ENCODE data around the gene SCRN2.

SCRN2 gene

GRCh38 chr17:47802341-47803022 is 38.6 kb downstream of the SCRN2 start:
- DNase-seq: peak; percentile 44

- no peak for DNase-seq
These were observed 39.2 kb downstream of the SCRN2 start for GRCh38 chr17:47801906-47802305.

- DNase-seq: no peak
These were observed 39.8 kb downstream of the SCRN2 start for GRCh38 chr17:47801176-47801765.

- no peak for DNase-seq
These were observed 40.4 kb downstream of the SCRN2 start for GRCh38 chr17:47800686-47801085.

- no peak for DNase-seq
These were observed 43.3 kb downstream of the SCRN2 start for GRCh38 chr17:47797797-47798196.

GRCh38 chr17:47792979-47793378 is 48.1 kb downstream of the SCRN2 start:
- no peak for DNase-seq

GRCh38 chr17:47792457-47792856 is 48.6 kb downstream of the SCRN2 start:
- DNase-seq: no peak

GRCh38 chr17:47791025-47791424 is 50.0 kb downstream of the SCRN2 start:
- DNase-seq: no peak

- DNase-seq: peak; percentile 31
These were observed 51.2 kb downstream of the SCRN2 start for GRCh38 chr17:47789611-47790561.

Data from T-helper 9 cell (primary cell).